ENCODE data around the gene ERN1. TPM values are rescaled to one million over a fixed set of nuclear protein-coding genes. Genes with fewer than 3 reads are reported as not detected.

The ERN1 gene
- total and polyA plus RNA-seq, 2 of the 13 experiments (the other 11 are each of a cell fraction or from before 2014, with no cell fraction given) = 6.0 to 12.7 TPM

- TF ChIP-seq ZNF792 (CRISPR knock-in tag; IDR thresholded peaks at IDR 0.05) (no peak; the same call in 1 of the 2 replicates), FOXP4 (CRISPR knock-in tag; IDR thresholded peaks at IDR 0.05) (peak; percentile 71), ZBTB43 (CRISPR knock-in tag; conservative IDR thresholded peaks at IDR 0.05) (no peak), MTERF4 (CRISPR knock-in tag; IDR thresholded peaks at IDR 0.05) (0 out of 2 replicates have a peak, but pooled peaks have one; percentile 37), JUN (CRISPR knock-in tag; IDR thresholded peaks at IDR 0.05) (peak; percentile 57; the same call in 1 of the 2 replicates), PATZ1 (CRISPR knock-in tag; IDR thresholded peaks at IDR 0.05) (peak; percentile 79), KLF16 (CRISPR knock-in tag; IDR thresholded peaks at IDR 0.05) (peak in 1 of 2 experiments; percentile 90; a peak in 1 of 4 replicates), ZNF770 (CRISPR knock-in tag; IDR thresholded peaks at IDR 0.05) (no peak), GFI1 (CRISPR knock-in tag; IDR thresholded peaks at IDR 0.05; ENCODE audit: borderline replicate concordance) (peak; percentile 66), NR2F2 (IDR thresholded peaks at IDR 0.05; ENCODE audit: borderline replicate concordance, low read depth) (no peak), ZFYVE20 (CRISPR knock-in tag; IDR thresholded peaks at IDR 0.05; ENCODE audit: borderline replicate concordance, low read depth) (no peak), IRF9 (CRISPR knock-in tag; IDR thresholded peaks at IDR 0.05; ENCODE audit: borderline replicate concordance) (no peak), USF2 (IDR thresholded peaks at IDR 0.05; ENCODE audit: low read depth, low read length) (no peak), USF2 (CRISPR knock-in tag; IDR thresholded peaks at IDR 0.05; ENCODE audit: borderline replicate concordance) (peak; percentile 67; the same call in 1 of the 2 replicates), SRSF1 (optimal IDR thresholded peaks at IDR 0.05; ENCODE audit: low read depth, low read length) (no peak), GATAD2A (CRISPR knock-in tag; IDR thresholded peaks at IDR 0.05) (peak; percentile 95)
Measured at GRCh38 chr17:64074704-64075426, 55.1 kb downstream of the ERN1 start (continued).

All from HepG2 (cell line).